ENCODE data around the gene ANKEF1. TPM values are rescaled to one million over a fixed set of nuclear protein-coding genes. Genes with fewer than 3 reads are reported as not detected.
A peak's percentile ranks its signal among the peaks of the same experiment; 100 is the strongest.
"Not testable (repeated sequence)": the region's sequence is repeated elsewhere in the genome, so short reads cannot be mapped to it uniquely, and the experiment has no call there.

Gene ANKEF1
- total and polyA plus RNA-seq, 9 donors = 1.1 to 6.9 (median 3.6) TPM

- Histone ChIP-seq H3K36me3 (no peaks in the 10 kb centered on the region), H3K9me3 (no peaks in the 10 kb centered on the region), H3K4me1 (ENCODE audit: insufficient read depth) (peaks cover 1% of the 10 kb centered on the region), H3K27me3 (no peaks in the 10 kb centered on the region), H3K4me3 (peak overlapping the region; percentile 64), H3K27ac (no peak overlapping the region)
- no peak for TF ChIP-seq CTCF (IDR thresholded peaks at IDR 0.05)
- no peak for TF ChIP-seq POLR2A (IDR thresholded peaks at IDR 0.05)
- no peak for TF ChIP-seq EP300 (IDR thresholded peaks at IDR 0.05)
- DNase-seq = no peak
- 81 to 87% (median 85%) methylated on average over 5 of the region's 5 CpGs for WGBS, 3 donors
- intact Hi-C loops (cut with DNase I) = no loop called here
Observed at GRCh38 chr20:10033905-10034650, 709 bp upstream of the ANKEF1 start.

GRCh38 chr20:10036321-10036720 lies 1.5 kb downstream of the ANKEF1 start:
- H3K36me3 ChIP-seq; H3K4me3 ChIP-seq; H3K4me1 ChIP-seq (ENCODE audit: insufficient read depth); intact Hi-C loops (cut with DNase I); H3K27ac ChIP-seq; H3K9me3 ChIP-seq; DNase-seq; H3K27me3 ChIP-seq: not testable (repeated sequence)
- WGBS, 3 donors = 94 to 97% (median 97%) methylated on average over 8 of the region's 8 CpGs

- DNase-seq = no peak
- H3K36me3 ChIP-seq = no peaks in the 10 kb centered on the region
- H3K27me3 ChIP-seq = no peaks in the 10 kb centered on the region
- no peak overlapping the region for H3K27ac ChIP-seq
- no peak overlapping the region for H3K4me3 ChIP-seq
- WGBS, 3 donors = 55 to 62% (median 61%) methylated on average over 5 of the region's 5 CpGs
- TF ChIP-seq CTCF (IDR thresholded peaks at IDR 0.05) = no peak
- TF ChIP-seq POLR2A (IDR thresholded peaks at IDR 0.05) = no peak
- no peak for TF ChIP-seq EP300 (IDR thresholded peaks at IDR 0.05)
- no peaks in the 10 kb centered on the region for H3K9me3 ChIP-seq
- intact Hi-C loops (cut with DNase I) = no loop called here
- H3K4me1 ChIP-seq (ENCODE audit: insufficient read depth) = no peaks in the 10 kb centered on the region
Observed at GRCh38 chr20:10040070-10040975, 5.5 kb downstream of the ANKEF1 start.

GRCh38 chr20:10042086-10042485 lies 7.3 kb downstream of the ANKEF1 start:
- TF ChIP-seq CTCF (IDR thresholded peaks at IDR 0.05) (no peak), EP300 (IDR thresholded peaks at IDR 0.05) (no peak), POLR2A (IDR thresholded peaks at IDR 0.05) (no peak)

More at GRCh38 chr20:10042086-10042485, 7.3 kb downstream of the ANKEF1 start:
- no peak overlapping the region for H3K27ac ChIP-seq
- no peaks in the 10 kb centered on the region for H3K9me3 ChIP-seq
- no peaks in the 10 kb centered on the region for H3K36me3 ChIP-seq
- no peak for DNase-seq
- no peak overlapping the region for H3K4me3 ChIP-seq
- intact Hi-C loops (cut with DNase I) = no loop called here
- no peaks in the 10 kb centered on the region for H3K27me3 ChIP-seq
- WGBS, 3 donors = 81 to 91% (median 87%) methylated on average over 3 of the region's 3 CpGs
- H3K4me1 ChIP-seq (ENCODE audit: insufficient read depth) = no peaks in the 10 kb centered on the region
